Endothelial cell (in vitro differentiated cells): ENCODE measurements around the gene KCTD19. TPM values are rescaled to one million over a fixed set of nuclear protein-coding genes. Genes with fewer than 3 reads are reported as not detected.

Experiments
- DNase-seq: peaks from one replicate; pipeline ENCODE4 v3.0.0; 2021; ENCODE audit warnings: low spot score
- H3K27ac Mint-ChIP-seq: one replicate; pipeline ENCODE4 v1.8.0; 2021; ENCODE audit warnings: mixed read lengths, inconsistent platforms; ENCODE audit not compliant: unreplicated experiment
- H3K27me3 Mint-ChIP-seq: one replicate; pipeline ENCODE4 v1.8.0; 2021; ENCODE audit warnings: mild to moderate bottlenecking, moderate library complexity, mixed read lengths, inconsistent platforms; ENCODE audit not compliant: unreplicated experiment
- H3K36me3 Mint-ChIP-seq: one replicate; pipeline ENCODE4 v1.8.0; 2021; ENCODE audit warnings: mild to moderate bottlenecking, low read depth, mixed read lengths, inconsistent platforms; ENCODE audit not compliant: unreplicated experiment
- H3K4me1 Mint-ChIP-seq: one replicate; pipeline ENCODE4 v1.8.0; 2021; ENCODE audit warnings: mild to moderate bottlenecking, mixed read lengths, inconsistent platforms; ENCODE audit not compliant: unreplicated experiment
- H3K4me3 Mint-ChIP-seq: one replicate; pipeline ENCODE4 v1.8.0; 2021; ENCODE audit warnings: mild to moderate bottlenecking, mixed read lengths, inconsistent platforms; ENCODE audit not compliant: unreplicated experiment
- H3K9me3 Mint-ChIP-seq: one replicate; pipeline ENCODE4 v1.8.0; 2021; ENCODE audit warnings: mixed read lengths, inconsistent platforms; ENCODE audit not compliant: unreplicated experiment
- CTCF ChIP-seq: fragments of 200-600 bp; sonication (generic); IDR thresholded peaks from one replicate; pipeline ENCODE4 v1.5.0; 2021; ENCODE audit warnings: antibody characterized with exemption; ENCODE audit not compliant: unreplicated experiment
- total RNA-seq: library from RNA; stranded (reverse); fragmentation: NEBNext Ultra II Directional; extraction: Animal tissue kit (Norgen Biotek cat#: 25700); gene quantifications from one replicate; pipeline ENCODE4 v1.2.1, GENCODE V29; 2021; ENCODE audit not compliant: unreplicated experiment

Gene KCTD19
- total RNA-seq, 1 donor from 2014 or later, result 2.0 TPM

- H3K36me3 Mint-ChIP-seq, result no peaks in the 10 kb centered on the region
- no peak for TF ChIP-seq CTCF
- no peak for DNase-seq
- H3K9me3 Mint-ChIP-seq, result no peaks in the 10 kb centered on the region
- peaks cover 4% of the 10 kb centered on the region for H3K27me3 Mint-ChIP-seq
- no peak overlapping the region for H3K27ac Mint-ChIP-seq
- no peak overlapping the region for H3K4me3 Mint-ChIP-seq
- H3K4me1 Mint-ChIP-seq, result peaks cover 8% of the 10 kb centered on the region
Measured at GRCh38 chr16:67269766-67270165, 56.8 kb downstream of the KCTD19 start.

- DNase-seq, result no peak
- Mint-ChIP-seq H3K4me3 (no peak overlapping the region), H3K4me1 (peaks cover 15% of the 10 kb centered on the region), H3K9me3 (no peaks in the 10 kb centered on the region), H3K27me3 (peaks cover 7% of the 10 kb centered on the region), H3K27ac (no peak overlapping the region), H3K36me3 (no peaks in the 10 kb centered on the region)
- TF ChIP-seq CTCF, result no peak
Measured at GRCh38 chr16:67268136-67268579, 58.4 kb downstream of the KCTD19 start.

GRCh38 chr16:67265834-67266233 is 60.7 kb downstream of the KCTD19 start:
- H3K27ac Mint-ChIP-seq, result peak overlapping the region; percentile 52
- no peaks in the 10 kb centered on the region for H3K9me3 Mint-ChIP-seq
- H3K36me3 Mint-ChIP-seq, result no peaks in the 10 kb centered on the region
- H3K4me1 Mint-ChIP-seq, result peaks cover 15% of the 10 kb centered on the region
- TF ChIP-seq CTCF, result no peak
- DNase-seq, result no peak
- peak overlapping the region; percentile 49 for H3K4me3 Mint-ChIP-seq
- peaks cover 14% of the 10 kb centered on the region for H3K27me3 Mint-ChIP-seq

DNA sequence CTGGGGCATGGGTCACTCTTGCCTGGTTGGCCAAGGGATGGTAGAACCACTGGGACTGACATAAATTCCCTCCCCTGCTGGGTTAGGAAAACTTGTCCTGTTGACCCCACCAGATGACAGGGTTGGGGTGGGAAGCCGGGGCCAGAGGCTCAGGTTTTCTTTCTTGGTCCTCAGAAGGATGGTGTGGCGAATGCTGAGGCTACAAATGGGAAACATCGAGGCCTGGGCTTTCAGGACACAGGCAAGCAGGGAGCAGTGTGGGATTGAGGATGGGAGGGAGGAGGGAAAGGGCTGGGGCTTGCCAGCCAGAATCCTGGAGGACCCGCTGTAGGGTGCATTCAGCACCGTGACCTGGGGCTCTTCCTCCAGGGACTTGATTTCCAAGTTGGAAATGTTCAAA is 61.7 kb downstream of the KCTD19 start:
- DNase-seq, result no peak
- H3K27me3 Mint-ChIP-seq, result peaks cover 14% of the 10 kb centered on the region
- H3K4me3 Mint-ChIP-seq, result no peak overlapping the region
- H3K36me3 Mint-ChIP-seq, result peaks cover 4% of the 10 kb centered on the region
- TF ChIP-seq CTCF, result no peak
- no peaks in the 10 kb centered on the region for H3K9me3 Mint-ChIP-seq
- H3K27ac Mint-ChIP-seq, result no peak overlapping the region
- H3K4me1 Mint-ChIP-seq, result peaks cover 18% of the 10 kb centered on the region

GRCh38 chr16:67264277-67264676 is 62.3 kb downstream of the KCTD19 start:
- DNase-seq, result no peak
- Mint-ChIP-seq H3K36me3 (peaks cover 4% of the 10 kb centered on the region), H3K4me1 (peaks cover 18% of the 10 kb centered on the region), H3K27ac (no peak overlapping the region), H3K9me3 (no peaks in the 10 kb centered on the region), H3K27me3 (peaks cover 17% of the 10 kb centered on the region), H3K4me3 (no peak overlapping the region)
- TF ChIP-seq CTCF, result no peak
